Activated T-helper 2 cell treated with anti-CD3 and anti-CD28 coated beads, Interferon-gamma antibody, Interleukin-2, Interleukin-4, amounts not matched to agents 10 μg/mL and 5 μg/mL and 100 μg/mL, durations not matched to agents 14 hours and 24 hours and 36 hours (primary cell): ENCODE results near the gene SRGAP3. TPM values are rescaled to one million over a fixed set of nuclear protein-coding genes. Genes with fewer than 3 reads are reported as not detected.

Experiments used
- DNase-seq: peaks from one replicate; pipeline ENCODE4 v3.0.0; 2021; ENCODE audit warnings: low spot score
- H3K27ac Mint-ChIP-seq: one replicate; pipeline ENCODE4 v1.8.0; 2021; ENCODE audit warnings: mixed read lengths
- H3K27me3 Mint-ChIP-seq: one replicate; pipeline ENCODE4 v1.8.0; 2021; ENCODE audit warnings: low read depth, mixed read lengths
- H3K36me3 Mint-ChIP-seq: one replicate; pipeline ENCODE4 v1.8.0; 2021; ENCODE audit warnings: low read depth, mixed read lengths
- H3K4me1 Mint-ChIP-seq: one replicate; pipeline ENCODE4 v1.8.0; 2021; ENCODE audit warnings: low read depth, mixed read lengths
- H3K4me3 Mint-ChIP-seq: one replicate; pipeline ENCODE4 v1.8.0; 2021; ENCODE audit warnings: low read depth, mild to moderate bottlenecking, moderate library complexity, mixed read lengths
- H3K9me3 Mint-ChIP-seq: one replicate; pipeline ENCODE4 v1.8.0; 2021; ENCODE audit warnings: mixed read lengths
- intact Hi-C: fragments of 100-400 bp; cut with micrococcal nuclease; formaldehyde crosslinking; loops from one replicate; pipeline ENCODE4 v1.15.1; 2023
- total RNA-seq: library from RNA; stranded (reverse); gene quantifications from 2 replicates; pipeline ENCODE4 v1.2.3, GENCODE V29; 2022

Gene SRGAP3
- total RNA-seq, 1 donor from 2014 or later: 0.71 TPM

GRCh38 chr3:9201955-9202354 lies 47.5 kb downstream of the SRGAP3 start:
- H3K9me3 Mint-ChIP-seq: no peaks in the 10 kb centered on the region
- DNase-seq: no peak
- H3K27me3 Mint-ChIP-seq: peaks cover 8% of the 10 kb centered on the region
- no peak overlapping the region for H3K4me3 Mint-ChIP-seq
- peaks cover 10% of the 10 kb centered on the region for H3K4me1 Mint-ChIP-seq
- no peaks in the 10 kb centered on the region for H3K36me3 Mint-ChIP-seq
- intact Hi-C loops: no loop called here
- no peak overlapping the region for H3K27ac Mint-ChIP-seq

GRCh38 chr3:9201266-9201665 lies 48.2 kb downstream of the SRGAP3 start:
- Mint-ChIP-seq H3K27ac (no peak overlapping the region), H3K36me3 (no peaks in the 10 kb centered on the region), H3K9me3 (no peaks in the 10 kb centered on the region), H3K4me1 (peaks cover 7% of the 10 kb centered on the region), H3K4me3 (no peak overlapping the region), H3K27me3 (peaks cover 9% of the 10 kb centered on the region)
- no peak for DNase-seq
- intact Hi-C loops: no loop called here

GRCh38 chr3:9199775-9200174 lies 49.7 kb downstream of the SRGAP3 start:
- DNase-seq: no peak
- Mint-ChIP-seq H3K9me3 (no peaks in the 10 kb centered on the region), H3K36me3 (no peaks in the 10 kb centered on the region), H3K4me3 (no peak overlapping the region), H3K27me3 (peaks cover 11% of the 10 kb centered on the region), H3K4me1 (no peaks in the 10 kb centered on the region), H3K27ac (no peak overlapping the region)
- intact Hi-C loops: no loop called here

- H3K36me3 Mint-ChIP-seq: no peaks in the 10 kb centered on the region
- H3K4me3 Mint-ChIP-seq: no peak overlapping the region
- H3K4me1 Mint-ChIP-seq: no peaks in the 10 kb centered on the region
- H3K27ac Mint-ChIP-seq: no peak overlapping the region
- H3K9me3 Mint-ChIP-seq: no peaks in the 10 kb centered on the region
- no peak for DNase-seq
- intact Hi-C loops: no loop called here
- H3K27me3 Mint-ChIP-seq: peaks cover 11% of the 10 kb centered on the region
Observed at GRCh38 chr3:9198899-9199335, 50.5 kb downstream of the SRGAP3 start.

- Mint-ChIP-seq H3K27me3 (peaks cover 11% of the 10 kb centered on the region), H3K4me1 (no peaks in the 10 kb centered on the region), H3K36me3 (no peaks in the 10 kb centered on the region), H3K27ac (no peak overlapping the region), H3K9me3 (no peaks in the 10 kb centered on the region), H3K4me3 (no peak overlapping the region)
- intact Hi-C loops: no loop called here
- DNase-seq: no peak
Observed at GRCh38 chr3:9198261-9198660, 51.2 kb downstream of the SRGAP3 start.

GRCh38 chr3:9196020-9196419 lies 53.4 kb downstream of the SRGAP3 start:
- Mint-ChIP-seq H3K27me3 (peaks cover 13% of the 10 kb centered on the region), H3K9me3 (no peaks in the 10 kb centered on the region), H3K27ac (no peak overlapping the region), H3K4me1 (no peaks in the 10 kb centered on the region), H3K36me3 (no peaks in the 10 kb centered on the region), H3K4me3 (no peak overlapping the region)
- no peak for DNase-seq
- intact Hi-C loops: no loop called here

GRCh38 chr3:9195390-9195789 lies 54.1 kb downstream of the SRGAP3 start:
- Mint-ChIP-seq H3K9me3 (no peaks in the 10 kb centered on the region), H3K36me3 (no peaks in the 10 kb centered on the region), H3K27me3 (peaks cover 13% of the 10 kb centered on the region), H3K4me3 (no peak overlapping the region), H3K27ac (no peak overlapping the region), H3K4me1 (no peaks in the 10 kb centered on the region)
- intact Hi-C loops: no loop called here
- no peak for DNase-seq

- H3K4me1 Mint-ChIP-seq: no peaks in the 10 kb centered on the region
- DNase-seq: no peak
- H3K36me3 Mint-ChIP-seq: no peaks in the 10 kb centered on the region
- H3K27me3 Mint-ChIP-seq: peaks cover 13% of the 10 kb centered on the region
- no peak overlapping the region for H3K4me3 Mint-ChIP-seq
- H3K27ac Mint-ChIP-seq: no peak overlapping the region
- intact Hi-C loops: no loop called here
- no peaks in the 10 kb centered on the region for H3K9me3 Mint-ChIP-seq
Observed at GRCh38 chr3:9194509-9195184, 54.8 kb downstream of the SRGAP3 start.

GRCh38 chr3:9193633-9194195 lies 55.7 kb downstream of the SRGAP3 start:
- H3K27me3 Mint-ChIP-seq: peaks cover 9% of the 10 kb centered on the region
- no peak overlapping the region for H3K4me3 Mint-ChIP-seq
- no peaks in the 10 kb centered on the region for H3K4me1 Mint-ChIP-seq
- no peaks in the 10 kb centered on the region for H3K36me3 Mint-ChIP-seq
- H3K9me3 Mint-ChIP-seq: no peaks in the 10 kb centered on the region
- no peak overlapping the region for H3K27ac Mint-ChIP-seq
- intact Hi-C loops: no loop called here
- no peak for DNase-seq

- intact Hi-C loops: no loop called here
- Mint-ChIP-seq H3K4me3 (no peak overlapping the region), H3K4me1 (no peaks in the 10 kb centered on the region), H3K27ac (no peak overlapping the region), H3K9me3 (no peaks in the 10 kb centered on the region), H3K27me3 (peaks cover 9% of the 10 kb centered on the region), H3K36me3 (no peaks in the 10 kb centered on the region)
- DNase-seq: no peak
Observed at GRCh38 chr3:9193211-9193610, 56.2 kb downstream of the SRGAP3 start.

GRCh38 chr3:9192248-9193025 lies 57.0 kb downstream of the SRGAP3 start:
- H3K36me3 Mint-ChIP-seq: no peaks in the 10 kb centered on the region
- no peak overlapping the region for H3K27ac Mint-ChIP-seq
- H3K4me3 Mint-ChIP-seq: no peak overlapping the region
- no peak for DNase-seq
- peaks cover 15% of the 10 kb centered on the region for H3K27me3 Mint-ChIP-seq
- no peaks in the 10 kb centered on the region for H3K9me3 Mint-ChIP-seq
- no peaks in the 10 kb centered on the region for H3K4me1 Mint-ChIP-seq
- intact Hi-C loops: no loop called here

- Mint-ChIP-seq H3K27me3 (peaks cover 10% of the 10 kb centered on the region), H3K4me1 (no peaks in the 10 kb centered on the region), H3K27ac (no peak overlapping the region), H3K9me3 (no peaks in the 10 kb centered on the region), H3K36me3 (no peaks in the 10 kb centered on the region), H3K4me3 (no peak overlapping the region)
- intact Hi-C loops: no loop called here
- DNase-seq: no peak
Observed at GRCh38 chr3:9190276-9190675, 59.2 kb downstream of the SRGAP3 start.

- no peak overlapping the region for H3K27ac Mint-ChIP-seq
- no peaks in the 10 kb centered on the region for H3K9me3 Mint-ChIP-seq
- peaks cover 10% of the 10 kb centered on the region for H3K27me3 Mint-ChIP-seq
- no peak overlapping the region for H3K4me3 Mint-ChIP-seq
- DNase-seq: no peak
- intact Hi-C loops: no loop called here
- H3K4me1 Mint-ChIP-seq: no peaks in the 10 kb centered on the region
- H3K36me3 Mint-ChIP-seq: no peaks in the 10 kb centered on the region
Observed at GRCh38 chr3:9188583-9188982, 60.9 kb downstream of the SRGAP3 start.
